SU-DHL-6 (cell line): Measurements from ENCODE around the gene KLHL30.

Source experiments
- EZH2phosphoT487 ChIP-seq: fragments of 200-600 bp; sonication (generic), shearing (Covaris generic); conservative IDR thresholded peaks from 2 replicates; pipeline ENCODE4 v1.6.1; 2018; ENCODE audit warnings: mild to moderate bottlenecking, antibody characterized with exemption, low read length, moderate library complexity, mixed read lengths
- TF ChIP-seq, protein P1 (sequence below): fragments of 200-600 bp; sonication (generic); IDR thresholded peaks from one replicate; pipeline ENCODE4 v1.5.1; 2017; ENCODE audit warnings: antibody characterized with exemption, mild to moderate bottlenecking, low read length, moderate library complexity; ENCODE audit not compliant: insufficient read depth, poor library complexity, severe bottlenecking

DNA sequence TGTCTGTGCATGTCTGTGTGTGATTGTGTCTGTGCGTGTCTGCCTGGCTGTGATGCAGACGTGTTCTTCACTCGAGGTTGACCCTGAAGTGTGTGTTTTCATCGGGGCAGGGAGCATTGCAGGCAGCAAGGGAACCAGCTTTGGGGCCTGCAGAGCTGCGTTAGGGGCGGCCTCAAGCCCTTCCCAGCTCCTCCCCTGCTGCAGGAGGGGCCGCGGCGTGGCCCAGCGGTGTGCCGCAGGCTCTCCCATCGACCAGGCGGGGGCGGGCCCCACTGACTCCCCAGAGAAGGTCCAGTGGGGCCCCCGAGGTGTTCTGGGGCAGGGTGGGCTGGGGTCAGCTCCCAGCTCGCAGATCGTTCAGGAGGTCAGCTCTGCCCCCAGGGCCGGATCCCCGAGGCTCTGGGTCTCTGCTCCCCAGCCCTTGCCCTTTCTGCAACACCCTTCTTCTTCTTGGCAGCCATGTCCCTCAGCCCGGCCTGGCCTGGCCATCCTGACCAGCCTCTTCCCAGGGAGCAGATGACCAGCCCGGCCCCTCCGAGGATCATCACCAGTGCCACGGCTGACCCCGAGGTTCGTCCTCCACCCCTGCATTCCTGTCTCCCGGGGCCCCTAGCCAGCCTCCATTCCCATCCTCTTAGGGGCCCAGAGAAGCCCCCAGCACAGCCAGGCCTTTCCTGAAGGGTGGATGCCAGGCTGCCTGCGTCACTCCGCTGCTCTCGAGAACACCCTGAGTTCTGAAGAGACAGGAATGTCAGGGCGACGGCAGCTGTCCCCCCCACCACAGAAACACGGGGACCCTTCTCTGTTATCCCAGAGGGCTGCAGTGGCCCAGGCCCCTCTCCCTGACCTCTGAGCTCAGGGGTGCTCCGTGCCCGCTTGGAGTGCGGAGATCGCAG, 11.1 kb upstream of the KLHL30 start:
- TF ChIP-seq, protein P1, sequence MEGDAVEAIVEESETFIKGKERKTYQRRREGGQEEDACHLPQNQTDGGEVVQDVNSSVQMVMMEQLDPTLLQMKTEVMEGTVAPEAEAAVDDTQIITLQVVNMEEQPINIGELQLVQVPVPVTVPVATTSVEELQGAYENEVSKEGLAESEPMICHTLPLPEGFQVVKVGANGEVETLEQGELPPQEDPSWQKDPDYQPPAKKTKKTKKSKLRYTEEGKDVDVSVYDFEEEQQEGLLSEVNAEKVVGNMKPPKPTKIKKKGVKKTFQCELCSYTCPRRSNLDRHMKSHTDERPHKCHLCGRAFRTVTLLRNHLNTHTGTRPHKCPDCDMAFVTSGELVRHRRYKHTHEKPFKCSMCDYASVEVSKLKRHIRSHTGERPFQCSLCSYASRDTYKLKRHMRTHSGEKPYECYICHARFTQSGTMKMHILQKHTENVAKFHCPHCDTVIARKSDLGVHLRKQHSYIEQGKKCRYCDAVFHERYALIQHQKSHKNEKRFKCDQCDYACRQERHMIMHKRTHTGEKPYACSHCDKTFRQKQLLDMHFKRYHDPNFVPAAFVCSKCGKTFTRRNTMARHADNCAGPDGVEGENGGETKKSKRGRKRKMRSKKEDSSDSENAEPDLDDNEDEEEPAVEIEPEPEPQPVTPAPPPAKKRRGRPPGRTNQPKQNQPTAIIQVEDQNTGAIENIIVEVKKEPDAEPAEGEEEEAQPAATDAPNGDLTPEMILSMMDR = no peak
- TF ChIP-seq EZH2phosphoT487 = no peak
